ACC112 (cell line): ENCODE data around the gene PRKCB.
"Not testable (repeated sequence)": the region's sequence is repeated elsewhere in the genome, so short reads cannot be mapped to it uniquely, and the experiment has no call there.

Source experiments
- H2AFZ ChIP-seq: fragments of 200-600 bp; sonication (generic); one replicate; pipeline ENCODE4 v1.6.0; 2017; ENCODE audit warnings: antibody characterized with exemption, low read length; ENCODE audit not compliant: unreplicated experiment
- H3K27ac ChIP-seq: fragments of 200-600 bp; sonication (generic); 2 replicates; pipeline ENCODE4 v1.5.1; 2014; ENCODE audit warnings: low read depth, mild to moderate bottlenecking, antibody characterized with exemption, low read length, moderate library complexity
- H3K27me3 ChIP-seq: fragments of 200-600 bp; sonication (generic); 2 replicates; pipeline ENCODE4 v1.6.1; 2014; ENCODE audit warnings: mild to moderate bottlenecking, antibody characterized with exemption, low read length, moderate library complexity, mixed read lengths; ENCODE audit not compliant: insufficient read depth
- H3K36me3 ChIP-seq: fragments of 200-600 bp; sonication (generic); 2 replicates; pipeline ENCODE4 v1.6.1; 2016; ENCODE audit warnings: mild to moderate bottlenecking, antibody characterized with exemption, low read length, moderate library complexity, mixed read lengths; ENCODE audit not compliant: insufficient read depth
- H3K4me1 ChIP-seq: fragments of 200-600 bp; sonication (generic); one replicate; pipeline ENCODE4 v1.6.1; 2016; ENCODE audit warnings: low read length, mixed read lengths; ENCODE audit not compliant: insufficient read depth, unreplicated experiment, control insufficient read depth
- H3K4me3 ChIP-seq: fragments of 200-600 bp; sonication (generic); 2 replicates; pipeline ENCODE4 v1.5.1; 2014; ENCODE audit warnings: mild to moderate bottlenecking, low read depth, low read length
- H3K79me2 ChIP-seq: fragments of 200-600 bp; sonication (generic); one replicate; pipeline ENCODE4 v1.6.0; 2016; ENCODE audit warnings: low read length; ENCODE audit not compliant: control insufficient read depth, unreplicated experiment, insufficient read depth

The PRKCB gene

GRCh38 chr16:24015923-24016322, 180.1 kb downstream of the PRKCB start:
- Histone ChIP-seq H3K4me3 (no peak overlapping the region), H3K27ac (no peak overlapping the region), H3K27me3 (peaks cover 3% of the 10 kb centered on the region; the same call in 1 of the 2 replicates), H3K36me3 (no peaks in the 10 kb centered on the region), H3K4me1 (no peaks in the 10 kb centered on the region), H3K79me2 (no peaks in the 10 kb centered on the region), H2AFZ (no peak overlapping the region)

DNA sequence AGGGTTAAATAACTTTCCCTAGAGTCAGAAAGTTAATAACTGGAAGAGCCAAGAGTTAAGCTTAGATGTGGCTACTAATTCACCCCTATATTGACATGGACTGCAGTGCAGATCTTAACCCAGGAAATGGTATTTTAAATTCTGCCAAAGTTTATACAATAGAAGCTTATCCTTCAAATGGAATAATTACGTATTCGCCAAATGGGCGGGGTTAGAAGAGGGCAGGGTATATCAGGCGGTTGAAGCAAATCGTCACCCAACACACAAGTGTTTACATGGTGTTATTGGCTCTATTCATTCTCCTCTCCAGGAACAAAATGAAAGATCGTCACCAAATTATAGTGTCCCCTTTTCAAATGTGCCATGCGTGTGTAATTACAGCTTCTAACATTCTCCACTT, 182.7 kb downstream of the PRKCB start:
- no peaks in the 10 kb centered on the region for H3K27me3 ChIP-seq
- H3K36me3 ChIP-seq, result no peaks in the 10 kb centered on the region
- H3K79me2 ChIP-seq, result no peaks in the 10 kb centered on the region
- no peak overlapping the region for H3K4me3 ChIP-seq
- H3K4me1 ChIP-seq, result no peaks in the 10 kb centered on the region
- H3K27ac ChIP-seq, result no peak overlapping the region
- no peak overlapping the region for H2AFZ ChIP-seq

DNA sequence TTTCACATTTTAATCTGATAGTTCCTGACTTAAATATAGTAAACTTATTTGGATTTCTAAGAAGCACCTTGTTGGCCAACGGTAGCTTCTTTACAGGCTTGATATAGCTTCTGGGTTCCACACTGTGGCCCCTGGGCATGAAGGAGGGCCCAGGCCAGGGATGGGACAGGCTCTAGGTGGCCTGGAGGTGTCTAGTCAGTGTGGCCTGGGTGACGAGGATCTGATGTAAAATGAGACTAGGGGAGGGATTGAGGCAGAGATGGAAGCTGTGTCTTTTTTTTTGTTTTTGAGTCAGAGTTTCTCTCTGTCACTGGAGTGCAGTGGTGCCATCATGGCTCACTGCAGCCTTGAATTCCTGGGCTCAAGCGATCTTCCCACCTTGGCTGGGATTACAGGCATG, 187.0 kb downstream of the PRKCB start:
- Histone ChIP-seq H3K4me3 (no peak overlapping the region), H3K27ac (no peak overlapping the region), H3K27me3 (0 out of 2 replicates have a peak, but pooled peaks cover 7% of the 10 kb centered on the region), H2AFZ (no peak overlapping the region), H3K36me3 (no peaks in the 10 kb centered on the region), H3K4me1 (no peaks in the 10 kb centered on the region), H3K79me2 (no peaks in the 10 kb centered on the region)

DNA sequence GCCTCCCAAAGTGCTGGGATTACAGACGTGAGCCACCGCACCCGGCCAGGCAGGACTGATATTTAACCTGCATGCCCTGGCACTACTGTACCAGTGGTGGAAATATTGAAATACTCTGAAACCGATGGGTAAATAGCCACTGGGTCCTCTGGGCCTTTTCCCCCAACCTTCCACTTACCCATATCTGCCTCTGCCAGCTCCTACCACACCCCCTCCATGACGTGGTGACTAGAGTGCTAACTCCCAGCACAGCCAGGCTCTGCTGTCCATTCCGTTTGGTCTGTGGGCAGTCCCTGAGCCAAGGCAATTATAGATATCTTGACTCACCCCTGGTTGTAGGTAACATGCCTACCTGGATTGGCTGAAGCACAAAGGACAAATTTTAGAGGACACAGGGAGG, 187.8 kb downstream of the PRKCB start:
- Histone ChIP-seq H2AFZ (no peak overlapping the region), H3K36me3 (no peaks in the 10 kb centered on the region), H3K27me3 (0 out of 2 replicates have a peak, but pooled peaks cover 7% of the 10 kb centered on the region), H3K4me1 (no peaks in the 10 kb centered on the region), H3K27ac (no peak overlapping the region), H3K4me3 (no peak overlapping the region), H3K79me2 (no peaks in the 10 kb centered on the region)

DNA sequence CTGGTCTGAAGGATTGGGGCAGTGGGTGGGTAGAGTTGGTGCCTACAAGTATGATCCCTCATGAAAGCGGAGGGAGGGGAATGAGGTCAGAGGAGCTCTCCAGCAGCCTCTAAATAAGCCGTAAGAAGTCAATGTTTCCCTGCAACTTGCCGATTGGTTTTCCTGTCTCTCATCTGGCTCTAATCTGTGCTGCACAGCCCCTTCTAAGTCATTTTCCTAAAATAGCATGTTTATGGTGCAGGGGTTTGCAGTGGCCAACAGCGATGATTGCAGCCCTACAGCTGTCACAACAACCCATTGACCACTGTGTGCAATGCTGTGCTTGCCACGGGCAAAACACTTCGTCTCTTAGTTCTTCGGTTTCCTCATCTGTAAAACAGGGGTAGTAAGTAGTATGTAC, 189.2 kb downstream of the PRKCB start:
- Histone ChIP-seq H2AFZ (no peak overlapping the region), H3K36me3 (no peaks in the 10 kb centered on the region), H3K27me3 (0 out of 2 replicates have a peak, but pooled peaks cover 7% of the 10 kb centered on the region), H3K79me2 (no peaks in the 10 kb centered on the region), H3K4me1 (no peaks in the 10 kb centered on the region), H3K4me3 (no peak overlapping the region), H3K27ac (no peak overlapping the region)

- no peak overlapping the region for H3K27ac ChIP-seq
- H3K4me3 ChIP-seq, result no peak overlapping the region
- 0 out of 2 replicates have a peak, but pooled peaks cover 7% of the 10 kb centered on the region for H3K27me3 ChIP-seq
- H2AFZ ChIP-seq, result no peak overlapping the region
- no peaks in the 10 kb centered on the region for H3K4me1 ChIP-seq
- H3K79me2 ChIP-seq, result no peaks in the 10 kb centered on the region
- no peaks in the 10 kb centered on the region for H3K36me3 ChIP-seq
Measured at GRCh38 chr16:24027466-24027865, 191.7 kb downstream of the PRKCB start.

- H3K4me3 ChIP-seq, H3K4me1 ChIP-seq, H3K36me3 ChIP-seq, H3K27ac ChIP-seq, H2AFZ ChIP-seq, H3K79me2 ChIP-seq, H3K27me3 ChIP-seq: not testable (repeated sequence)
Measured at GRCh38 chr16:24029841-24030240, 194.1 kb downstream of the PRKCB start.

DNA sequence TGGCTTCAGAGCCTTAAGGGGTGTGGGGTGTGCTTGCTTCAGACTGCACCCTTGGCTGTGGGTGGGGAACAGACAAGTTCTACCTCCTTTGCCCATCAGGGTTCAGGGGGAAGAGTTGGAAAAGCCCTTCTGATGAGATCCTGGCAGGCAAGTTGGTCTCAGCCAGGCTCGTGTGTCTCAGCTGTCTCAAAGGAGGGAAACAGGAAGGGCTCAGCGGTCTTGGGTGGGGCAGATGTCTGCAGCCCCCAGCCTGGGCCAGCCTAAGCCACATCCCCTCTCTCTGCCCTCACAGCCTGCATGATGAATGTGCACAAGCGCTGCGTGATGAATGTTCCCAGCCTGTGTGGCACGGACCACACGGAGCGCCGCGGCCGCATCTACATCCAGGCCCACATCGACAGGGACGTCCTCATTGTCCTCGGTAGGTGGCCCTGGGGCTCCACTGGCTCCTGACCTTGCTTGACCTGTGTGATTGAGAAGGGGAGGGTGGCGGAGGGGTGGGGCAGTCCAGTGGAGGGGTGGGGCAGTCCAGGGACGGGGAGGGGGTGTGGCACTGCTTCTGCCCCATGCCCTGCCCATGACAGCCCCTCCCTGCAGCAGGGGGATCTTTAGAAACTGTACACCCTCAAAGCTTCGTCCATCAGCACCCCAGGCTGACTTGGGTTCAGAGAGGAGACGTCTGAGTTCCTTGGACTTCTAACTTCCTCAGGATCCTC, 199.5 kb downstream of the PRKCB start:
- no peaks in the 10 kb centered on the region for H3K36me3 ChIP-seq
- no peaks in the 10 kb centered on the region for H3K79me2 ChIP-seq
- H2AFZ ChIP-seq, result no peak overlapping the region
- H3K27ac ChIP-seq, result no peak overlapping the region
- no peaks in the 10 kb centered on the region for H3K4me1 ChIP-seq
- no peak overlapping the region for H3K4me3 ChIP-seq
- H3K27me3 ChIP-seq, result peaks cover 6% of the 10 kb centered on the region

GRCh38 chr16:24036038-24036543, 200.3 kb downstream of the PRKCB start:
- Histone ChIP-seq H2AFZ (no peak overlapping the region), H3K79me2 (no peaks in the 10 kb centered on the region), H3K36me3 (no peaks in the 10 kb centered on the region), H3K27ac (no peak overlapping the region), H3K4me3 (no peak overlapping the region), H3K27me3 (peaks cover 11% of the 10 kb centered on the region), H3K4me1 (no peaks in the 10 kb centered on the region)

- no peaks in the 10 kb centered on the region for H3K4me1 ChIP-seq
- no peak overlapping the region for H3K27ac ChIP-seq
- no peaks in the 10 kb centered on the region for H3K36me3 ChIP-seq
- H3K4me3 ChIP-seq, result no peak overlapping the region
- H3K79me2 ChIP-seq, result no peaks in the 10 kb centered on the region
- peaks cover 11% of the 10 kb centered on the region for H3K27me3 ChIP-seq
- H2AFZ ChIP-seq, result no peak overlapping the region
Measured at GRCh38 chr16:24036614-24037013, 200.8 kb downstream of the PRKCB start.

GRCh38 chr16:24037335-24037734, 201.6 kb downstream of the PRKCB start:
- no peaks in the 10 kb centered on the region for H3K4me1 ChIP-seq

More at GRCh38 chr16:24037335-24037734, 201.6 kb downstream of the PRKCB start:
- Histone ChIP-seq H3K4me3 (no peak overlapping the region), H3K27me3 (peaks cover 11% of the 10 kb centered on the region), H3K27ac (no peak overlapping the region), H3K36me3 (no peaks in the 10 kb centered on the region), H3K79me2 (no peaks in the 10 kb centered on the region), H2AFZ (no peak overlapping the region)
